GM15510 (cell line): ENCODE results near the gene CEP128.

ENCODE experiments used
- POLR2A ChIP-seq: IDR thresholded peaks from 3 replicates; pipeline ENCODE4 v1.6.1; 2011; ENCODE audit warnings: borderline replicate concordance; ENCODE audit not compliant: insufficient read length; ENCODE audit errors: extremely low read depth

CEP128 gene

GRCh38 chr14:80522936-80523335, 418.6 kb downstream of the CEP128 start:
- no peak for TF ChIP-seq POLR2A

DNA sequence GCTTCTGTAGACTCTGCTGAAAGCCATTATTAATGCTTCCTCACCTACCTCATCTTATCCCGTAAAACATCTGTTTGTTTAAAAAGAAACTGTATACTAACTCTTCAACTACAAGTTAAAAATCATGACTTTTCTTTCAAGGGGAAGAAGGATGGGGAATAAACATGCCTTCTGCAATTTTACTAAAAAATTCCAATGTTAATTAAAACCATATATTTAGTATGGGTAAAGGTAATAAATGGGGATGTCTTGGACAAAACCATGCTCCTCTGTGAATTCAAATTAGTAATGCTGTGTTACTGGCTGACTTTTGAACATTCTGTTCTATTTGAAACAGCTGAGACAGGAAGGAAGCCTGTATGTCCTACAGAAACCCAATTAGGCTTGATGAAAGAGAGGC, 419.1 kb downstream of the CEP128 start:
- no peak for TF ChIP-seq POLR2A

- TF ChIP-seq POLR2A, result no peak
Observed at GRCh38 chr14:80521456-80521855, 420.1 kb downstream of the CEP128 start.

- TF ChIP-seq POLR2A, result no peak
Observed at GRCh38 chr14:80519002-80519401, 422.5 kb downstream of the CEP128 start.

DNA sequence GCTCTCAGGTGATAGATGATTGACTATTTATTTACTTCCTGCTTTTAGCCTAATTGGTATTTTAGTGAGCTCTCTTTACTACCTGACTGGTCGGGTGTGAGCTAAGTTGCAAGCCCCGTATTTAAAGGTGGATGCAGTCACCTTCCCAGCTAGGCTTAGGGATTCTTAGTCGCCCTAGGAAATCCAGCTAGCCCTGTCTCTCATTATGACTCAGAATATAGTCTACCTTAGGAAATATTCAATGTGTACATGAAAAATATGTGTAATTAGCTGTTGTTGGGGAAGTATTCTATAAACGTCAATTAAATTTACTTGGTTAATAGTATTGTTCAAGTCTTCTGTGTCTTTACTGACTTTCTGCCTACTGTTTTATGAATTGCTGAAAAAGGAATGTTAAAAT, 423.4 kb downstream of the CEP128 start:
- TF ChIP-seq POLR2A, result no peak

GRCh38 chr14:80507292-80507869, 434.2 kb downstream of the CEP128 start:
- TF ChIP-seq POLR2A, result no peak

- no peak for TF ChIP-seq POLR2A
Observed at GRCh38 chr14:80504781-80505180, 436.8 kb downstream of the CEP128 start.

DNA sequence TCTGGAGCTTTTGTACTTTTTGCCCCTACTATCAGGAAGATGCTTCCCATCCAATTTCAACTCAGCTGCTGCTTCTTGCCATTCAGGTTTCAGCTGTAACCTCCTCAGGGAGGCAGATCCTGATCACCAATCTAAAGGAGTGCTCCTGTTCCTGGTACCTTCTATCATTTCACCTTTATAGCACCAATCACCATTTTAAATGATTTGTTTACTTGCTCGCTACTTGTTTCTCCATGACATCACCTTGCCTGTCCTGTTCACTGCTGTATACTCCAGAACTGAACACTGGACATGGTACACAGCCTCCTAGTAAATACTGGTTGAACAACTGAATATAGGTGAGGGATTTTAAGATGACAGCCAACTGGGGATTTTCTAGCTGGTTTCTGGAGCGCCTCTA, 443.0 kb downstream of the CEP128 start:
- TF ChIP-seq POLR2A, result no peak

DNA sequence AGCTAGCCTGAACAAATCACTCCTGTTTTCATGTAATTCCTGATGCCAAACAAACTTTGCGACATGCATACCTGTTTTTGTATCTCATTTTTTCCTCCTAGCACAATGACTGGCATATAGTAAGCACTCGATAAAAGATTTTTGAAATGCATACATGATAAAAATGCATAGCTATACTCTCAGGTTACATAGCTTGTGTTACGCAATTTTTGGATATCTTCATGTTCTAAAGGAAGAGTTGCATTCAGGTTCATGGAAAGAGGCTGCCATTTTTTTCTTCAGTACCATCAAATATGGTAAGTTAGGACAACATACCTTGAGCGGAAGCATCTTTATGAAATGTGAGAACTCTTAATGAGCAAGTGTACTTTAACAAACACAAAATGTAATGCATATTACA, 445.4 kb downstream of the CEP128 start:
- no peak for TF ChIP-seq POLR2A

DNA sequence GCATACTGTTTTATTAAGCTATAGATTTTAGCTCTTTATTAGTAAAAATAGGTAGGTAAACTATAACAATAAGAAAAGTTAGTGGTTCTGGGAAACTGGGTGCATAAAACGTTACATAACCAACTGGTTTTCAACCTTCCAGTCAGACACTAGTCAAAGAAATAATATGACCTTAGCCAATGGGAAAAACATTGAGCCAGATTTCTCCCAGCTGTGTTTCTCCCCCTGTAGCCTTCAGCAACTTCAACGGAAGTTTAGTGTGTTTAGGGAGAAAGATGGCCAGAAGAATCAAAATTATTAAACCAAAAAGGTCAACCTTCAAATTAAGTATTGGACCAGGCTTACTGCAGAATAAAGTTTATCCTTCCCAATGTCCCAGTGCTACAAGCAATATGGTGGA, 446.8 kb downstream of the CEP128 start:
- no peak for TF ChIP-seq POLR2A

DNA sequence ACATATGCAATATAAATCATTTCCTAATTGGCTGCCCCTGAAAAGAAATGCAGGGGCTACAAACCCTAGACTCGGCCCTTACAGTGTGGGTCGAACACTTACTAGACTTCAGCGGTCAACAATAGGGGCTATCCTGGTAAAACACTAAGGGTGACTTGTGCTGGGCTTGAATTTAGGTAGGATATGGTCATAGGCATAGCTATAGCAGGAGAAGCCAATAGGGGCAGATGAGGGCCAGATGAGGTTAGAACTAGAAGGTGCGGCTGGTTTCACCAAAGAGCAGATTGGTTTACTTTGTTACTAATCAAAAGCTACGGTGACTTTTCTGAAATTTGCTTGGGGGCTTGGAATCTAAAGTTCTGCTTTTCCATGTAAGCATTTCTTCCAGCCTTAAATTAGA, 447.9 kb downstream of the CEP128 start:
- no peak for TF ChIP-seq POLR2A

- TF ChIP-seq POLR2A, result no peak
Observed at GRCh38 chr14:80491650-80492049, 449.9 kb downstream of the CEP128 start.

DNA sequence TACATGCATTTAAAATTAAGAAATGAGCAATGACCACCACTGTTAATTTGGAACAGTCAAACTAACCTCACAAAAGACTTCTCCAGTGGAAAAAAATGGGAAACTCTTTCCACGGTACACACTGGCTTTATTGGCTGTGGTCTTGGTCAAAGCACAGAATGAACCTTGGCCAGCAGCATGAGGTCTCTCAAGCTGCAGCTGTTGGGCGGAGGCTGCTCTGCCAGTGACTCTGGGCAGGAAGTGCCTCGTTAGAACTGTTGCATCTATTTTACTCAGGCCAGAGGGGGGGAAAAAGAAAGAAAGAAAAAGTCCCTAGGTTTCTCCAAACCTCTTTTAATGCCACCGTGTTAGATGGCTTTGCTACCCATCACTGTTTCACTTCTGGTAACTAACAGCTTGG, 450.4 kb downstream of the CEP128 start:
- TF ChIP-seq POLR2A, result no peak

DNA sequence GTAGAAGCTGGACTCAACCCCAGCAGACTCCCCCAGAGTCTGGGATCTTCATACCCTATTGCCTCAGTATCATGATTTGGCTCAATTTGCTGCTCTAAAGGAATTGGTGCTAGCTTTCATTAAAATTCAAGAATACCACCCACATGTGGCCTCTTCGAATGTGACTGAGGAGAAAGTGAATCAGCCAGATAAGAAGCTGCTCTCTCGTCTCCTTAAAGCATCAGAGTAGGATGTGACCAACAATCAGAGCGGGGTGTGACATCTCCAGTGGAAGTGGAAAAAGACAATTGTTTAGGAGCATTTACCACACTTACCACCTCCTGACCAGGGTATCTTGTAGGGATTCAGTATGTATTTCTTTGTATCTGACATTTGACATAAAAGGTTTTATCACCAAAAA, 452.0 kb downstream of the CEP128 start:
- TF ChIP-seq POLR2A, result no peak

DNA sequence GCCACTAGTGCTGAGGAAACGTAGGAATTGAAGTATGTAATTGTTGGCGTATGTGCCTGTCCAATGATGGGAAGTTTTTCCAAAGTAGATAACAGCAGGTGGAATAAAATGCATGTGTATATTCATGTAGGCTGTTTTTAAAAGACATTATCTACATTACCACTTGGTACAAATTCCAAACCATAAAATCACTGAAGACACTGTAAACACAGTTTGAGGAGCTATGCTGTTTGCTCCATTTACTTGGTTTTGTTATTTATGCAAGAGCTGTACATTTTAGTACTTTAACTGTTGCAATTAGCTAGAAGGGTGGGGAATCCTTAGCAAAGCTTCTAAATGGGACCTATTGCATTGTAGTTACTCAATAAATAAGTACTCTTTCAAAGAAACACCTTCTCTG, 455.8 kb downstream of the CEP128 start:
- no peak for TF ChIP-seq POLR2A

DNA sequence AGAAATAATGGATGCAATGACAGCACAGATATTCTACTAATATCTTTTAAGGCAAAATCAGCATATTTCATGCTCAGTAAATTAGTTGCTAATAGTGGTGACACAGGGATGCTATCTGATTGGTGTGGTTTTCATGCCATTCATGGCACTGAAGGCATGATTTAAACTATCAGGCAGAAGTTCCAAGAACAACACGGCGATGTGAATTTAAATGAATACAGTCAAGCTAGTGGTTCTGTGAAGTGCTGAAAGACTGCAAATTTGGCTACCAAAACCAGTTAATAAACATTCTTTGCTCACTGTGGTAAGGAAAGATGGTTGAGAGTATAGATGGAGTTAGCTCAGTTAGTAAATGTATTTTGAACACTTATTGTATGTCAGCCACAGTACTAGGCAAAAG, 458.2 kb downstream of the CEP128 start:
- no peak for TF ChIP-seq POLR2A

GRCh38 chr14:80477388-80478160, 464.0 kb downstream of the CEP128 start:
- TF ChIP-seq POLR2A, result no peak

DNA sequence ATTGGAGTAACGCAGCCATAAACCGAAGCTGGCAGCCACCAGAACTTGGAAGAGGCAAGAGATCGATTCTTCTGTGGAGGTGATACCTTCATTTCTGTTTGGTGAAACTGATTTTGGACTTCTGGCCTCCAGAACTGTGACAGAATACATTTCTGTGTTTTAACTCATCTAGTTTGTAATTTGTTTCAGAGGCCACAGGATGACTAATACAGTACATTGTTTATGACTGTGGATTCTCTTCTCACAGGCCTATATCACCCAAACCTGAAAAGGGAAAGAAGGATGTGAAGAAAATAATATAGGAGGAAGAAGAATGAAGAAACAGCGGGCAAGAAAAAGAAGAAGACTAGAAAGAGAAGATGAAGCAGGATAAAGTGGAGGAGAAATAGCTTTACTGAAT, 466.5 kb downstream of the CEP128 start:
- TF ChIP-seq POLR2A, result no peak
